DOHH2 (cell line): ENCODE measurements around the gene IPCEF1.

Experiments
- EZH2phosphoT487 ChIP-seq: fragments of 200-600 bp; sonication (generic); IDR thresholded peaks from 2 replicates; pipeline ENCODE4 v1.6.1; 2017; ENCODE audit warnings: borderline replicate concordance, mild to moderate bottlenecking, antibody characterized with exemption, low read length, moderate library complexity, mixed read lengths
- TF ChIP-seq, protein P1 (sequence below): fragments of 200-600 bp; sonication (generic); IDR thresholded peaks from one replicate; pipeline ENCODE4 v1.5.1; 2014; ENCODE audit warnings: antibody characterized with exemption, mild to moderate bottlenecking, low read depth, low read length; ENCODE audit not compliant: poor library complexity, severe bottlenecking

GRCh38 chr6:154380741-154381140 lies 24.1 kb upstream of the IPCEF1 start:
- TF ChIP-seq, protein P1, sequence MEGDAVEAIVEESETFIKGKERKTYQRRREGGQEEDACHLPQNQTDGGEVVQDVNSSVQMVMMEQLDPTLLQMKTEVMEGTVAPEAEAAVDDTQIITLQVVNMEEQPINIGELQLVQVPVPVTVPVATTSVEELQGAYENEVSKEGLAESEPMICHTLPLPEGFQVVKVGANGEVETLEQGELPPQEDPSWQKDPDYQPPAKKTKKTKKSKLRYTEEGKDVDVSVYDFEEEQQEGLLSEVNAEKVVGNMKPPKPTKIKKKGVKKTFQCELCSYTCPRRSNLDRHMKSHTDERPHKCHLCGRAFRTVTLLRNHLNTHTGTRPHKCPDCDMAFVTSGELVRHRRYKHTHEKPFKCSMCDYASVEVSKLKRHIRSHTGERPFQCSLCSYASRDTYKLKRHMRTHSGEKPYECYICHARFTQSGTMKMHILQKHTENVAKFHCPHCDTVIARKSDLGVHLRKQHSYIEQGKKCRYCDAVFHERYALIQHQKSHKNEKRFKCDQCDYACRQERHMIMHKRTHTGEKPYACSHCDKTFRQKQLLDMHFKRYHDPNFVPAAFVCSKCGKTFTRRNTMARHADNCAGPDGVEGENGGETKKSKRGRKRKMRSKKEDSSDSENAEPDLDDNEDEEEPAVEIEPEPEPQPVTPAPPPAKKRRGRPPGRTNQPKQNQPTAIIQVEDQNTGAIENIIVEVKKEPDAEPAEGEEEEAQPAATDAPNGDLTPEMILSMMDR: no peak
- TF ChIP-seq EZH2phosphoT487: no peak
